GM23248 (cell line): ENCODE data around the gene POMP.

Experiments
- EZH2 ChIP-seq: fragments of 200-600 bp; sonication (generic); IDR thresholded peaks from 2 replicates; pipeline ENCODE4 v1.6.1; 2018; ENCODE audit warnings: antibody characterized with exemption, mild to moderate bottlenecking; ENCODE audit not compliant: insufficient read depth, poor library complexity, severe bottlenecking
- EZH2phosphoT487 ChIP-seq: fragments of 200-600 bp; sonication (generic); IDR thresholded peaks from 2 replicates; pipeline ENCODE4 v1.6.1; 2018; ENCODE audit warnings: antibody characterized with exemption, moderate library complexity, mild to moderate bottlenecking, low read depth; ENCODE audit not compliant: insufficient read depth

- TF ChIP-seq EZH2phosphoT487: no peak
- no peak for TF ChIP-seq EZH2
Measured at GRCh38 chr13:28615916-28616446, 42.9 kb upstream of the POMP start.
